ENCODE data around the gene ZBTB7A.
A peak's percentile ranks its signal among the peaks of the same experiment; 100 is the strongest.

Gene ZBTB7A

DNA sequence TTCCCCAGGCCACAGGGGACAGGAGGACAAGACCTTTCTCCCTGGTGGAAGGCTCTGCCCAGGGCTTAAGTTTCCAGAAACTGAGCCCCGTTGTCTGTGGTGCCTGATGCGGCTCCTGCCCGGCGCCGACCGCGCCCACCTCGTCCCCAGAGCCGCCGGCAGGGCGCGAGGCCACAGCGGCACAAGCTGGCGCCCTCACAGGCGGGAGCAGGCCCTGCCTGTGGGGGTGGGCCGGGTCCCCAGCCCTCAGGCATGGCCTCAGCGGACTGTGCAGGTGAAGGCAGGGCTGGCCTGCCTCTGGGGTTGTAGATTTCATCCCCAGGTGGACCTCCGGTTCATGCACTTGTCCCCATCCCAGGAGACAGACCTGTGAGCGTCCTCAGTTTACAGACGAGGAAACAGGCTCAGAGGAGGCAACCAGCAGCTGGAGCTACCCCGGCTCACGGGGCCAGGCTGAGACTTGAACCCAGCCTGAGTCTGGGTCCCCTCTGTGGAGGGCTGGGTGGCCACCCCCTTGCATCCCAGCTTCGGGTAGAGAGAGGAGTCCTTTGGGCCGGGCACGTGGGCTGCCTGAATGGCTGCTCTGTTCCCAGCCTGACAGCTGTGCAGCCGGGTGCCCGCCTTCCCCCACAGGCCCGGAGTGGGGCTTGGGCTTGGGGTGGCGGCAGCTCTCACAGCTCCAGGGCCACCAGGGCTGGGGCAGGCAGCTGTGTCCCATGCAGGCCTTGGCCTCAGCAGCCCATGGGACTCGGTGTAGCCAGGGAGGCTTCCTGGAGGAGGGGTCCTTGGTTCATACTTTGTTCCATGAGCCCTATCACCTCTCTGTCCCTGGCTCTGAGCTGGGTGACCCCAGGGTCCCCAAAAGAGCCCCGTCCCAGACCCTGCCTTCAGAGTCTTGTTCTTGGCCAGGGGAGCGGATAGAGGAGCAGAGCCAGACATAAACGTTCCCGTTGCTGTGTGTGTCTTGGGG, 32.4 kb downstream of the ZBTB7A start:
- DNase-seq: no peak

DNA sequence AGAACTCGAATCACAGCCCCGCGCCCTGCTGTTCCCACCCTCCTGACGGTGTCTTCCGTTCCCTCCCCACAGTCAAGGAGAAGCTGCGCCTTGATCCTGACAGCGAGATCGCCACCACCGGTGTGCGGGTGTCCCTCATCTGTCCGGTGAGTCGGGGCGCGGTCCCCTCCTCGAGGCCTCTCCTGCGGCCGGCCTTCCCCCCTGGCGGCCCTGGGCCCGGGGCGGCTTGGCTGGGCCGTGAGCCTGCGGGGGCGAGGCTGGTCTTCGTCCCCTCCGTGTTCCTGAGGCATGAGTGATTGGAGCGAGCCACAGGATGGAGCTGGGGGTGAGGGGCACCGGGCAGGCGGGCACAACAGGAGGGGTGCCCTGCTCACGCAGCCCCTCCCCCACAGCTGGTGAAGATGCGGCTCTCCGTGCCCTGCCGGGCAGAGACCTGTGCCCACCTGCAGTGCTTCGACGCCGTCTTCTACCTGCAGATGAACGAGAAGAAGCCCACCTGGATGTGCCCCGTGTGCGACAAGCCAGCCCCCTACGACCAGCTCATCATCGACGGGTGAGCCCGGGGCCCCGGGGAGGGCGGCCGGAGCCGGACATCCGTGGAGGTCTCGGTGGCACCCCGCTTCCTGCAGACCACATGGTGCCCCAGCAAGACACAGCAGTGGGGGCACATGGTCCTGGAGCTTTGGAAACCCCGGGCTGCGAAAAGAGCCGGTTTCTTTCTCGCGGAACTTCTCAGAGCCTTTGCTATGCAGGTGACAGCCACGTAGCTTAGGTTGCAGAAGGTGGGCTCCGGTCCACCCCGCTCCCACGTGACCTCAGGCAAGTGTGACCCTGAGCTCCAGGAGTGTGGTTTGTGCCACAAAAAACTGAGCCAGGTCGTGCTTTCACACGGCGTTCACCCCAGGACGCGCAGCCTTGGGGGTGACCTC, 33.4 kb downstream of the ZBTB7A start:
- no peak for DNase-seq

DNA sequence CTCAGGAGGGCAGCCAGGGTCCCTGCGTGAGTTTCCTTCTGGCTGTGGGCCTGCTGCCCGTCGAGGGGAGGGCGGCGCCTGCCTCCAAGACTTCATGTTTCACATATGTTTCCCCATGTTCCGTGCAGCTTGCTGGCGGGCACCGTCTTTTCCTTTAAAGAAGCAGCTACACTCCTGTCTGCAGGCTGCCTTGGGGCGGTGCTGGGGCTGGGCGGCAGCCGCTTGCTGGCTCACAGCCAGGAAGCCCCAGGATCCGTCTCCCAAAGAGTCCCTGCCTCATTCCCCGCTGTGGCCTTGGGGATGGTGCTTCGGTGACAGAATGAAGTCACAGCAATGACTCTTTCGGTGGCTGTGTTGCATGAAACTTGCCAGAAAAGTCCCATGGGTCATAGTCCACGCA, 34.3 kb downstream of the ZBTB7A start:
- DNase-seq: no peak

DNA sequence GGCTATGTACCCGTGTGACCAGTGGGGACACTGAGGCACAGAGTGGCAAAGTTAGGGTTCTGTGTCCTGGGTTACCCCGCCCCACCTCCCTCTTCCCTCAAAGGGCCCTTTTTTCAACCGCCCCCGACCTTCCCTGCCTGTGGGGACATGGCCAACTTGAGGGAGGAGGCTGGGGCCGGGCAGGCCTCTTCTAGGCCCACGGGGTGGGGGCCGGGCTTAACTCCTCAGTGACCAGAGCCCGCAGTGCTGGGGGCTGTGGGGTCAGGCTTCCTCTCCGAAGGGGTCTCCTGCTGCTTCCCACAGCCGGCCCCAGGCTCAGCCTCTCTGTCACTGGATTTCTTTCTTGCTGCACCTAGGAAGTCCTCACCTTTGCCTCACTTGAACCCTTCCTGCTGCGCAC, 35.3 kb downstream of the ZBTB7A start:
- DNase-seq: no peak

DNA sequence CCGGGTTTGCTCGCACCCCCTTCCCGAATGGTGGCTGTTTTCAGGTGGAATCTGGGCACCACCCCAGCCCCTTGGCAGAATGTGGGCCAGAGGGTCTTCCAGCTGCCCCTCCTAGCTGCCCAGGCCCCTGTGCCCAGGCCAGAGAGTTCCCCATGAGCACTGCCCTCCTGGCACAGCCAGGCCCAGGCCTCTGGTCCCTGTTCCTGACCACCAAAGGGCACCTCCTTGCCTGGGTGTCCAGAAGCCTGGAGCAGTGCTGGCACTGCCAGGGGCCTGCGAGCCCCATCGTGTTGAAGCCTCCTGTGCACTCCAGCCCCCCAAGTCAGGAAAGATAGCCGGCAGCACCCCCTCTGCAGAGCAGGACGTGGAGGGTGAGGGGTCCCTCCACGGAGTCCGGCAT, 35.7 kb downstream of the ZBTB7A start:
- no peak for DNase-seq

DNA sequence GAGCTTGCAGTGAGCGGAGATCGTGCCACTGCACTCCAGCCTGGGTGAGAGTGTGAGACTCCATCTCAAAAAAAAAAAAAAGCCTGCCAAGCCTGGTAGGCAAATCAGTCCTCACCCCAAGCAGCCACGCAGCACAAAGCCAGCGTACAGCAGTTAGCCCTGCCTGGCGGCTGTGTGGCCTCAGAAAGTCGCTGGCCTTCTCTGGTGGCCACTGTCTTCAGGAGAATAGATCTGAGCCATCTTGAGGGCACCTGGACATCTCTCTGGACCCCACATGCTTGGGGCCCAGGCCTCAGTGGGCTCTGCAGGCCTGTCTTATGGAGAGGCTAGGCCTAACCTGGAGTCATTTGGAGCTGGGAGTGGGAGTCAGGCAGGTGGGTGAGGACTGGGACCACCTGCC, 36.1 kb downstream of the ZBTB7A start:
- DNase-seq: no peak

DNA sequence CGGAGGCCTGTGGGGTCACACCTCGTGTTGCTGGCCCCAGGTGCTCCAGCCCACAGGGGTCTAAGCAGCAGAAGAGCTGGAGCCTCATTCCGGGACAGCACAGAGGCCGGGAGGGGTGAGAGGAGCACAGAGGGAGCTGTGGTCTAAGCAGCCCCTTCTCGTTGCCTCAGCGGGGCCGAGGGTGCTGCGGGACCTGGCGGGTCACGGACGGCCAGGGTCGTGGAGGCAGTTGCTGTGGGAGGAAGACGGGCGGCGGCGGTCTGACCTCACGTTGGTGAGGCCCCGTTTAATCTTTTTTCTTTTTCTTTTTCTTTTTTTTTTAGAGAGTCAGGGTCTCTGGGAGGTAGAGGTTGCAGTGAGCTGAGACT, 37.5 kb downstream of the ZBTB7A start:
- DNase-seq: no peak

DNA sequence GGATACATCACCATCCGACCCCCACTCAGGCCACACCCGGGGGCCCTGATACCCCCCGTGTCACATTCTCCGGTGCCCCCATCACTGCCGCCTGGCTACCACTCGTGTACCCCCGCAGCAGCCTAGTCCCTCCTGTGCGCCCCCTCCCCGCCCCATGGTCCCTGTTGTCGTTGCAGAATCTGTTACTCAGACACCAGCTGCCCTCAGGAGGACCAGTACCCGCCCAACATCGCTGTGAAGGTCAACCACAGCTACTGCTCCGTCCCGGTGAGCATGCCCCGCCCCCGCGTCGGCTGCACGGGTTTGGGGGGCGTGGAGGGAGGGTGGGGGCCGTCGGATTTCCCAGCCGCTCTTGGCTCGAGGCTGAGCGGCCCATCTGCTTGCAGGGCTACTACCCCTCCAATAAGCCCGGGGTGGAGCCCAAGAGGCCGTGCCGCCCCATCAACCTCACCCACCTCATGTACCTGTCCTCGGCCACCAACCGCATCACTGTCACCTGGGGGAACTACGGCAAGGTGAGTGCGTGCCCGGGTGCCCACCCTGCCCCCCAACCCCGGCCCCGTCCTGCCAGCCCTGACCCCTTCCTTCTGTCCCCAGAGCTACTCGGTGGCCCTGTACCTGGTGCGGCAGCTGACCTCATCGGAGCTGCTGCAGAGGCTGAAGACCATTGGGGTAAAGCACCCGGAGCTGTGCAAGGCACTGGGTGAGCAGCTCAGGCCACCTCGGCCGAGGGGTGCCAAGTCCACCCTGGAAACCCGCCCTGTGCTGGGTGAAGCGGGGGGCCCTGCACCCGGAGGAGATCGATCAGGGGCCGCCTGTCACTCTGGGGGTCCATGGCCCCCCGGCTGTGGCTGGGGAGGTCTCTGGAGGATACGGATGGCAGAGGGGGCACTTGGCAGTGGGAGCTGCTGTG, 38.1 kb downstream of the ZBTB7A start:
- no peak for DNase-seq

DNA sequence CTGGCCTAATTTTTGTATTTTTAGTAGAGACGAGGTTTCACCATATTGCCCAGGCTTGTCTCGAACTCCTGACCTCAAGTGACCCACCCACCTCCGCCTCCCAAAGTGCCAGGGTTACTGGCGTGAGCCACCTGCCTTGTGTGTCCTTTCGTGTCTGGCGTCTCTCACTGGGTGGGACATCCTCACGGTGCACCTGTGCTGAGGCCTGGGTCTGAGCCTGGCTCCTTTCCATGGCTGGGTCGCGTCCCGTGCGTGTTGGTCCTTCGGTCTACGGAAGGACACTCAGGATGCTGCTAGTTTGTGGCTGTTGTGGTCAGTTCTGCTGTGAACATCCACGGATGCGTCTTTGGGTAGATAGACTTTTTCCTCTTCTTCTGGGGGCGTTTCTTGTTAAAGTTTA, 39.6 kb downstream of the ZBTB7A start:
- DNase-seq: no peak

DNA sequence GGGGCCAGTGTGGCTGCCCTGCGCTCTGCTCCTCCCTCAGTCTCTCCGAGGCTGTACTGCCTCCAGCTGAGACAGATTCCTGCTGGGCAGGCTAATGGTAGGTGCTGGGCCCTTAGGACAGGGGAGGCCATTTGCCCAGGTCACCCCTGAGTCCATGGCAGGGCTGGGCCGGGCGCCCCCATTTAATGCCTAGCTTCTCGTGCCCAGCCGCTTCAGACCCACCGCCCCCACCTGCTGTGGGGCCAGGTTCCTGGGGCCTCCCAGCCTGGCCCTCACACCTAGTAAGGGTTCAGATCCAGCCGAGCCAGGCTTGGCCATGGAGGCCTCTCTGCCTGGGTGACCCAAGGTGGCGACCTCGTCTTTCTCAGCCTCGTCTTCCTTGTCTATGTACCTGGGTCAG, 41.4 kb downstream of the ZBTB7A start:
- DNase-seq: no peak

DNA sequence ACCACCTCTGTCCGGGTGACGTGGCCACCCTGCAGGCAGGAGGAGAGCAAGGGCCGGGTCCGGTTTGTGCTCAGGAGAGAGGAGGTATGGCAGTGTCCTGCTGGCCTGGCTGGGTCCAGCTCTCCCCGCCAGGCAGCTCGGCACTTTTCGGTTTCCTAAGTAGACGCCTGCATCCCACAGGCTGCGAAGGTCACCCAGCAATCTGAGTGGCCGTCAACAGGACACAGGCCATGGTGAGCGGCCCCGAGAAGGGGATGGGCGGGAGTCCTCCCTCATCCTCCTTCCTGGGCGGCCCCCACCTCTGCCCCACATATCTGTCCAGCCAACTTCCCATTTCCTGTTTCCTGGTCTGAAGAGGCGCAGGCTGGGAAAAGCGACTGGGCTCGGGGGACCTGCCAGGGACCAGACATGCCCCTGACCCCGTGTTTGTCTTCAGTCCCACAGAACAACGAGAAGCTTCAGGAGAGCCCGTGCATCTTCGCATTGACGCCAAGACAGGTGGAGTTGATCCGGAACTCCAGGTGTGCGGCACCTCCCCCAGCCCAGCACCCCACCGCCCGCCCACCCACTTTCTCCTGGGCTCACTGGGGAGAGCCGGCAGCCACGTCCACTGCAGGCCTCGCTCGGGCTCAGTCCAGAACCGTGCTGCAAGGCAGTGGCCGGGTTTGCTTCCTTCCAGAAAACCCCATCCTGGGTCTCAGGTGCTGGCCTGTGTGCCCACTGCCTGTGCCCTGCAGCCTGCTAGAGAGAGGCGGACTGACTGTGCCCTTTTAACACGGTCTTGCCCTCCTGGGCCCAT, 42.9 kb downstream of the ZBTB7A start:
- no peak for DNase-seq

DNA sequence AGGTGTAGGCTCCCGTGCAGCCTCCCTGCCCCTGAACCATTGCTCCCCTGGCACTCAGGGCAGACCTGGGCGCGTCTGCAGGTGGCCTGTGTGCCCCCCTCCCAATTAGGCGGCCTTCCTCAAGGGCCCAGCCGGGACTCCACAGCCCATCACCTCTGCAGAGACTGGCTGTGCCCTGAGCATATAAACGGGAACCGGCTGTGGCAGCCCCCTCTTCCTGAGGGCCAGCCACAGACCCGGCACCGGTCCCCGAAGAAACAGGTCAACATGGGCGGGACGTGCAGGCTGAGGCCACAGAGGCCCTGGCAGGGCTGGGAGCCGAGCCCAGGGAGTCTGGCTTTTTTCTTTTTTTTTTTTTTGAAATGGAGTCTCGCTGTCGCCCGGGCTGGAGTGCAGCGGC, 47.1 kb downstream of the ZBTB7A start:
- DNase-seq: no peak

DNA sequence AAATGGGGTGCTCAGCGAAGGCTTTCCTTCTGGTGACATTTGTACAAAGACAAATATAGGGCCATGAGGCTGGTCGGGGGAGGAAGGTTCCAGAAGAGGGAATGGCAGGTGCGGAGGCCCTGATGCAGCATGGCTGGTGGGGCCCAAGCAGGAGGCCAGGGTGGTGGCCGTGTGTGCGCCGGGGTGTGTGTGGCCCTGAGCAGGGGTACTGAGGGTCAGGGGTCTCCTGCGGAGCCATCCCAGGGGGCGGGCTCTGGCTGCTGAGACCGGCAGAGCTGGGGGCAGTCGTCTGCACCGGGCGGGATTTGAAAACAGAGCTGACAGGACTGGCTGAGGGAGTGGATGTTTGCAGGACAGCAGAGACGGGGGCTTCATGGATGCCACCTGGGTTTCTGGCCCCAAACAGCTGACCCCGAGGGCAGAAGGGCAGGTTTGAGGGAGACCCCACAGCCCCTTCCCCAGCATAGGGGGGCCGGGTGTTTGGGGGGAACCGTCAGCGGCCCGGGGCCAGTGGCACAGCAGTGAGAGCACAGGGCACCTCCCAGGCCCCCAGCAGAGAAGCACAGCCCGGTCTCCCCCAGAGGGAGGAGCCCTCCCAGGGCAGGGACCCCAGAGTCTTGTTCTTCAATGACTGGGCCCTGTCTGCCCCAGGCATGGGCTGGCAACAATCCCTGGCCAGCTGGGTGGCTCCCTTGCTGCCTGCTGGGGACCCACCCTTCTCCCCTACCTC, 47.8 kb downstream of the ZBTB7A start:
- DNase-seq: no peak

DNA sequence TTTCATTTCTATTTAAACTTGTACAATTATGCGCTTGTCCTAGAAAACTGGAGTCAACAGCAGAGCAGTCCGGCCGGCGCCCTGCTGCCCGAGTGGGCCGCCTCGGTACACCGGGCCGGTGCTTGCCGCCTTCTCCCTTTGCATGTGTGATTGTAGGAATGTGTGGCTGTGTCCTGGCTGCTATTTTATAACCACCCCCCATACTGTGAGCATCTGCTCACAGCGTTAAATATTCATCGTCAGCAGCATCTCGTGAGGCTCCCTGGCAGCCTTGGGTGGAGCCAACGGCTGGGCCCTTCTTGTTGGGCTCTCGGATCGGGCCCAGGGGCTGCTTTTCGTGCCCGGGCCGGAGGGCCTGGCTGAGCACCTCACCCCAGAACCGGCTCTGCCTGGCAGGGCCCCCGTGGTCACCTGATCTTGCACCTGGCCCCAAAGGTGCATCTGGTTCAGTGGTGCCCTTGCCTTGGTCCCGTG, 48.5 kb downstream of the ZBTB7A start:
- no peak for DNase-seq

DNA sequence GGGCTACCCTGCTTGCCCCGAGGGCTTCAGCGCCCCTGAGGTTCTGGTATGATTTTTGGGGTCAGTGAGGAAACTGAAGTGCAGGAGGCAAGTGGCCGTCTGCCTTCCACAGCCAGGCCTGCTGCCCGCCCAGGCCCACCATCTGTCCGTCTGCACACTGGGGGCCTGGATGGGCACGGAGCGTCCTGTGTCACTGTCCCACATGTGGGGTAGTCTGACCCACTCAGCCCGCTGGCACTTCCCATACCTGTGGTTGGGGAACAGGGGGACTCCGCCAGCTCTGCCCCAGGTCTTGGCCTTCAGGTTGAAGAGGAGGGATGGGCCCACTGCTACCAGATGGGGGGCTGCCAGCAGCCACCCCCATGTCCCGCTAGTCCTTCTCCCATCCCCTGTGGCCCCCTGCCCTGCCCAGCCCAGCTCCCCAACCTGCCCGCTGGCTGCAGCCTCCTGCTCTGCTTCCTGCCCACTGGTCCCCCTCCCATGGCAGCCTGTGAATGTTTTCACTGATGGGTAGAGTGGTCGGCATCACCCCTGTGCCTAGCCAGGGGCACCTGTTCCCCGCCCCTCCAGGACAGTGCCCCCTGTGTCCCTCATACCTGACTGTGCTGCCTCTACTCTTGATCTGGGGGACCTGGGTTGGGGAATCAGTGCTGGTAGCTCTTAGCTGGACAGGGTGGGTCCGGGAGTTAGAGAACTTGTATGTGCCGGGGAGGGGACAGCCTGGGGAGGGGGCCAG, 49.6 kb downstream of the ZBTB7A start:
- no peak for DNase-seq

DNA sequence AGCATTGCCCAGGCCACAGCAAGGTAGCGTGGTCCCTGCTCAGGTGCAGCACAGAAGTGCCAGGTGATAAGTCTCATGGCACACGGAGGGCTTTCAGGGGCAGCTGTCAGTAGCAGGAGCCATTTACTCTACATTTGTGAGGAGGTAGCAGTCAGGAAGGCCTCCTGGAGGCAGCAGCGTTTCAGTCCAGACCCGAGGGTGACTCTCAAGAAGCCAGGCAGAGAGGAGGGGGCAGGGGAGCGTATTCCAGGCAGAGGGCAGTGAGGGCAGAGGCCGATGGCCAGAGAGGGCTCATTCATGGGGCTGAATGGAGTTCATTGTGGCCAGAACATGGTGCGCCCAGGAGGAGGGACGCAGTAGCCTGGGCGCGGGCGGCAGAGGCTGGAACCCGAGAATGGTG, 50.2 kb downstream of the ZBTB7A start:
- DNase-seq: no peak

DNA sequence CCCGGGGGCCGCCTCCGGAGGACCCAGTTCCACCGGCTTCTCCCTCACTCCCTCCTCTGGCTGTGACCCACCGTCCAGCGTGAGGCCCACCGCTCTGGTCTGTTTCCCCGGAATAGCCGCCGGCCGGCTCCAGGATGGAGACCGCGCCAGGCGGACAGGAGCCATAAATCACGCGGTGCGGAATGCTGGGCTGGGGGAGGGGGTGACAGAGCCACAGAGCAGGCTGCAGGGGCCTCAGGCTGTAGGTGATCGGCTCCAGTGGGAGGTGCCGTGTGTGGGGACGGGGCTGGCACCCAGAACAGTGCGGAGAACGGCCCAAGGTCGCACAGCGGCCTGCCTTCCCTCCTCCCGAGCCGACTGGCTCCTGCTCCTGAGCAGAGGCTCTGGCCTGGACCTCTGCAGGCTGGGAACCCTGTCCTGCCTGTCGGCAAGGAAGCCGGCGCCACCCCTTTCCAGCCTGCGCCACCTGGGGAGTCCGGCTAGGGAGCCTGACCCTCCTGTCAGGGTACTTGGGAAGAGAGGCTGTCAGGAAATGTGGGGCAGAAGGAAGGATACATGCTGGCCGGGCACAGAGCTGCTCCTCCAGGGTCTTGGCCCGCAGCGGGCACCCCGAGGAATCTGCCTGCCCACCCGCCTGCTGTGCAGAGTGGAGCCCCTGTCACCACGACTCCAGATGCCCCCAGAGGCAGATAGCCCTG, 50.8 kb downstream of the ZBTB7A start:
- DNase-seq: no peak

DNA sequence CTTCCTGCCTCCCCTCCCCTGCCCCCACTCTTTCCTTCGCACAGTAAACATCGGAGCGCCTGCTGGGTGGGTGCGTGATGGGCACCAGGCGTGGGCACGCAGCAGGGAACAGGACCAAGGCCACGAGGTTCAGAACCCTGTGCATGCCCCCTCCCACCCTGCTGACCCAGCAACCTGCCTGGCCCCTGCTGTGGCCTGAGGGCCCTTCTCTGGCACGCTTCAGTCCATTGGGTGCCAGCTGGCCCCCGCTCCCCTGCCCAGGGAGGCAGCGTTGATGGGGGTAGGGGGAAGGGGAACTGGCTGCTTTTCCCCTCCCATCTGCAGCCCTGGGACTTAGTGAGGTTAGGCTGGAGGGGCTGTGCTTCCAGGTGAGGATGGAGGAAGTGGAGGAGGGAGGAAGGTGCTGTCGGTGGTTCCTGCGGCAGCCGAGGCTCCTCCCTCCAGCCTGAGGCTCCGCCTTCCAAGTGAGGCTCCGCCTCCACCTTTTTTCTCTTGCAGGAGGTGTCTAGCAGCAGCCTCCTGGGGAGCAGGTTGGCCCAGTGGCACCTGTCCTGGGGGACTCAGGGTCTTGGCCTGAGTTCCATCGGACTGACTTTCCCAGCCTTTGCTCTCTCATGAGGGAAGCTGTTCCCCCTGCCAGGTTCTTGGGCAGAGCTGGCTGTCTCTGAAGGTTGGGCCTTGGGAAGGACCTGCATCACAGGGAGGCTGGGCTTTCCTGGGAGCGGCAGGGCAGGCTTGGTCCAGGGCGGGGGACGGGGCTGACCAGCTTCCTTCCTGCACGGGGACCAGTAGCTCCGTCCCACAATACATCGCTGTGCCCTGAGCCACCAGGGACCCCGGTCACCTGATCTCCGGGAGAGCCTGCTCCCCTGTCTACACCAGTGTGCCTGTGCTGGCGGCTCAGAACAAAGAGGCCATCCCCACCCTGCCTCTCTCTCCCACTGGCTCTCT, 51.9 kb downstream of the ZBTB7A start:
- DNase-seq: peak; percentile 64 to 74
